HG03064 (cell line): ENCODE measurements around the gene DDX10.
"Not testable (repeated sequence)": the region's sequence is repeated elsewhere in the genome, so short reads cannot be mapped to it uniquely, and the experiment has no call there.

Experiments
- ATAC-seq: cut with Tn5 transposase; IDR thresholded peaks from one replicate; pipeline ENCODE4 v1.9.1; 2021; ENCODE audit warnings: low read depth; ENCODE audit not compliant: unreplicated experiment

Gene DDX10

DNA sequence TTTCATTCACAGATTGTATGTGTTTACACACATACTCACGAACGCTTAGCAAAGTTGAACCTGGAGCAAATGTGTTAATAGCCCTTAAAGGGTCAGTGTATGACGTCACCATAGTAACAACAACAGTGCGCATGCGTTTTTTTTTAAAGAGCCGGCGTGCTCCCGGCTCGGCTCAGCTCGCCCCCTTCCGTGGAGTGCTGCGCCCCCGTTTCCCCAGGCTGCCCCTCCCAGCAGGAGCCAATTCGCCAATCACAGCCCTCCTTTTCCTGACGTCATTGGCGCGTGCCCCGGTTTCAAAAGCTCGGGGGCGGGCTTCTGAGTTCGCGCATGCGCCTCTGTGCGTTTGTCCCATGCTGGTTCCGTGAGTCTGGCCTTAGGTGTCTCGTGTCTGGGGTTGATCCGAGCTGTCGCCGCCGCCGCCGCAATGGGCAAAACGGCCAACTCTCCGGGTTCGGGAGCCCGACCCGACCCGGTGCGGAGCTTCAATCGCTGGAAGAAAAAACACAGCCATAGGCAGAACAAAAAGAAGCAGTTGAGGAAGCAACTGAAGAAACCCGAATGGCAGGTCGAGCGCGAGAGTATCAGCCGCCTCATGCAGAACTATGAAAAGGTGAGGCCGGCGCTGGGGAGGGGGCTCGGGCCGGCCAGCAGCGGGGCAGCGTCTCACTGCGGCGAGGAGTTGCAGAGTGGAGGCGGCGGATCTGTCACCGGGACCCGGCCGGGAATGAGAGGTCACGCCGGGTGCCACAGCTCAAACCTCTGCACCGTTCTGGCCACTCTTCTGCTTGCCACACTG, at the start of gene DDX10:
DDX10 (plus strand) TSS at position 340 of the 796 bp plus-strand sequence; CDS start at position 425, 85 bp downstream.
- peak; percentile 75 for ATAC-seq

- no peak for ATAC-seq
Measured at GRCh38 chr11:108616549-108616948, 48.3 kb upstream of the DDX10 start.

DNA sequence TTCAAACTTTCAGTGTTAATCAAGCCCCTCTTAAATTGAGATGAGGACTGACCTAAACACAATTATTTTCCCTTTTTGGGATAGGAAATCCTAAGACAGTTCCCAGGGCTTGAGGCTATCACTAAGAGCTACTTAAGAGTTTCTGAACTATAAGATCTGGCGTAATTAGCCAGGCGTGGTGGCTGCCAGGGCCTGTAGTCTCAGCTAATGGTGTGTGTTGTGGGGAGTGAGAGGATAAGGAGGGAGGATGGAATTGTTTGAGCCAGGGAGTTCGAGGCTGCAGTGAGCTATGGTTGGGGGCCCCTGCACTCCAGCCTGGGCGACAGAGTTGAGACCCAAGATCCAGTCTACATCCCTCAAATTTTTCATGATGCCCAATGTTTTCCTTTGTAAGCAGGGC, 47.8 kb upstream of the DDX10 start:
- ATAC-seq, result no peak

DNA sequence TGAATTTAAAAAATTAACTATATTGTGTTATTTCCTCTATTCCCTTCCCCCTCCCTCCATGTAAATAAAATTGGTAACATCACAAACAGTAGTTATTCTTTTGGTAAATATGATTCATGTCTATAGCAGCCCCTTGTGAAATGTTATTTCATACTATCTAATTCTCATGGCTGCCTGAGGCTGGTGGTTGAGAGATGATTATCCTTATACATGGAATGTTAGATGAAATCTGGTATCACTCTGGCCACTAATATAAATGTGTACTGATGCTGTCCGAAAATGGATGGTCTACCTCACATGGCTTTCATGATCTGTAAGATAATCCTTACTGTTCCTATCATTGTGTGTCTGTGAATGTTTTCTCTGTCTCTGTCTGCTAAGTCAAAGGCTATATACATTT, 46.3 kb upstream of the DDX10 start:
- no peak for ATAC-seq

DNA sequence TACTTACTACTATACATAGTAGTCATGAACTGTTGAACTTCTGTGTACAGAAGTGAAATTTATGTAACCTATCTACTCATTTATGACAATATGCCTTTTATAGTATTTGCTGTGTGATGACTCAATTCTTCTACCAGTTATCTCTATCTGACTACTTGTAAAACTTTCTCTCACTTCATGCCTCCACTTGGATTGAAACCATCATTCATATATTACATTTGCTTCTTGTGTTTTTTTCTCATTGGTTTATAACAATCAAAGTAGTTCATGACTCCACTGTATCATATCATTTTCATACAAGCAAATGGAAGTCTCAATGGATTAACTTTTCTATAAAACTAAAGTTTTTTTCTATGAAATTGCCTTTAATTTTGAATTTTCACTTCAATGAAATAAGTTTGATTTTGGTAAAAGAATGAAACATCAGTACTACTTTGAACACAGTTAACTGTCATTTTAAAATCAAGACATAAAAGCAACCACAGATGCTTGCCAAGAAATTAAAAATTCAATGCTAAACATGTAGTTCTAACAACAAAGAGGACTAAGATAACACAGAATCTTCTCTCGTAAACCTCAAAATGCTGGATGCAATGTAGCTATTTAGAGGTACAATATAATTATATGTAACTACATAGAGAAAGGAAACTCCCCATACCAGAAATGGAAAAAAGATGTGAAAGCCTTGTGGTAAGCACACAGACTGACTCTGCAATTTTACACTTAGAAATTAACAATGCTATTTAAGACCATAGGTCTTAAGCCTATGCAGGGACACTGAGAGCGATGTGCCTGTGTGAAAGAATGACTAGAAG, 43.7 kb upstream of the DDX10 start:
- peak; percentile 86 for ATAC-seq

GRCh38 chr11:108622341-108622740, 42.5 kb upstream of the DDX10 start:
- no peak for ATAC-seq

- no peak for ATAC-seq
Measured at GRCh38 chr11:108624196-108624925, 40.5 kb upstream of the DDX10 start.

- no peak for ATAC-seq
Measured at GRCh38 chr11:108628326-108628725, 36.5 kb upstream of the DDX10 start.

- no peak for ATAC-seq
Measured at GRCh38 chr11:108628812-108629211, 36.1 kb upstream of the DDX10 start.

DNA sequence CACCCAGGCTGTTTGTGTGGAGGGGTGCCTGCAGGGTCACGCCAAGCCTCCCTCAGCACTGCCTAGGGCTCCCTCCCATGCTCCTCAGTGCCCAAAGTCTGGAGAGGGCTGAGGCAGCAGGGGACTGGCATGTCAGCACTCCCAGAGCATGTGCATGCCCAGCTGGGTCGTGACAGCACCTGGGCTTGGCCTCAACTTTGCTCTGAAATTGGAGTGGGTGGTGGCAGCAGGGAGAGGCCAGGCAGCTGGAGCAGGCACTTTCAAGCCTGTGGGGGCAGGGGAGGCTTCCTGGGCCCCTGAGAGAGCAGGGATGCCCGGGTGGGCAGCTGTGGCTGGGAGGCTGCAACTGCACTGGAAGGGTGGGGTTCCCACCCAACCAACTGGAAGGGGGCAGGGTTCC, 35.6 kb upstream of the DDX10 start:
- no peak for ATAC-seq

GRCh38 chr11:108632041-108632704, 32.7 kb upstream of the DDX10 start:
- ATAC-seq, result no peak

DNA sequence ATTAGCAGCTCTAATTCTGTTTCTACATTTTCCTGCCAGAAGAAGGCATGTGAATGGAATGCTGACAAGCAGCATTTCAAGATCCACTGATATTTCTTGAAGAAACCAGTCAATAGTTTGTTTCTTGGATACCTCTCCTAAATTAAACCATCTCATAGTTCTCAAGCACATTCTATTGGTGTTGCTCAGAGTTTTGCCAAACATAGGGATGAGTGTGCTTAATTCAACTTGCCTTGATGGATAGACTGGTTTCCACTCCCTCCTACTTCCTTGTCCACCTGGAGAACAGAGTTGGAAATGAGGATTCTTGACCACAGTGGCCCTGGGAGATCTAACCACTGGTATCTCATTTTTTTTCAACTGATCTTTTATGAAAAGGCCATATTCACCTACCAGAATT, 29.8 kb upstream of the DDX10 start:
- no peak for ATAC-seq

DNA sequence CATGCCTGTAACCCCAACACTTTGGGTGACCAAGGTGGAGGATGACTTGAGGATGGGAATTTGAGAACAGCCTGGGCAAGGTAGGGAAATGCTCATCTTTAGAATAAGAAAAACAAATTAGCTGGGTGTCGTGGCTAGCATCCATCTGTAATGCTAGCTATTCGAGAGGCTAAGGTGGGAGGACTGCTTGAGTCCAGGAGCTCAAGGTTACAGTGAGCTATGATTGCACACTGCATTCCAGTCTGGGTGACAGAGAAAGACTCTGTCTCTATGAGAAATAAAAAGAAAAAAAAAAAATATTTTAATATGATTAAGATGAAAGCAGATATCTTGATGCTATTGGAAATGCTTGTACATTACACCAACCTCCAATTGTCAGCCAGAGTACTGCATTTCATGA, 28.6 kb upstream of the DDX10 start:
- no peak for ATAC-seq

DNA sequence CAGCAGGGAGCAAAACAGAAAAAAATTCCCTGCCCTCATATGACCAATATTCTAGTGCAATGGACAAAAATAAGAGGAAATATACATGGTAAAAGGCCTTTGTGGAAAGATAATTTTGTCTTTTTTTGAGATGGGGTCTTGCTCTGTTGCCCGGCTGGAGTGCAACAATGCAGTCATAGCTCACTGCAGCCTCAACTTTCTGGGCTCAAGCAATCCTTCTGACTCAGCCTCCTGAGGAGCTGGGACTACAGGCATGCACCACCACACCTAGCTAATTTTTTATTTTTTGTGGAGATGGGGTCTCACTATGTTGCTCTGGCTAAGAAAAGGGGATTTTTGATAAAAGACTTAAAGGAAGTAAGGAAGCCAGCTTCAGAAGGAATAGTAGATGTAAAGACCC, 25.7 kb upstream of the DDX10 start:
- no peak for ATAC-seq

DNA sequence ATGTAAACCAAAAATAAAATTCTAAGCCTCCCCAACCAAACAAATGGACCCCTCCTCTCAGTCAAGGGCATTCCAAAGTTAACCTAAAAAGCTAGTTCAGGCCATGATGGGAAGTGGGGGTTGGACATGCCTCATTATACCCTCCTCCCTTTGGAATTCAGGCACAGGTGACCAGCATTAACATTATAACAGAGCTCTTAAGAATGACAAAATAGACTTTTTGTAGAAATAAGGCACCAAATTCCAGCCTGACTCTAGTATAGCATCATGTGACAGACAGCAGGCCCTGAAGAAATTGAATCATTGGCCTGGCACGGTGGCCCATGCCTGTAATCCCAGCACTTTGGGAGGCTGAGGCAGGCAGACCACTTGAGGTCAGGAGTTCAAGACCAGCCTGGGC, 23.1 kb upstream of the DDX10 start:
- ATAC-seq, result not testable (repeated sequence)

DNA sequence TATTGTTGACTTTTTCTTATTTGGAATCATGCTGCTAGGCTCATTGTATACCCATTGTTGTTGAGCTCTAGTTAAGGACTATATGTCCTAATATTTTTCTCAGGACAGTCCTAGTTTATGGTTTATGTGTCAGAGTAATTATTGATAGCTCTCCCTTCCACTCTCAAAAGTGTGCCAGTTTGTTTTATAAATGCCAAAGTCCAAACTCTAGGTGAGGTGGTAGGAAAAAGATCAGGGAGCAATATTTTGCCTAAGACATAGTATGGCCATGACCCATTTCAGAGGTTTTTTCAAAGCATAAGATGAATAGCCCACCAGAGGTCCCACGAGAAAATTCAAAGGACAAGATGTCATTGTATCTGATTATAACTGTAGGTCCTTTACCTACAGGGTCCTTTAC, 20.9 kb upstream of the DDX10 start:
- no peak for ATAC-seq

GRCh38 chr11:108645970-108646369, 18.9 kb upstream of the DDX10 start:
- no peak for ATAC-seq

DNA sequence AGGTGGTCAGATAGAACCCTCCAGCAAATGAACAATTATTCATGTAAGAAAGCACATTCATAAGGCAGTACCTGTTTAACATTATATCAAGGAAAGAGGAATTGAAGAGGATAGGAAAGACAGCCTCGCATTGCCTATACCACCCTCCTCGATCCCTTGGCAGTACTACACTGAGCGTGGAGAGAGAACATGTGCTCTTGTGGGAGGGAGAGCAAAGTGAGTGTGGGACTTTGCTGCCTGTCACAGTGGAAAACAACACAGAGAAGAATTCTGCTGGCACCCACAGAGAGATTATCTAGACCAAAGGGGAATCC, 17.5 kb upstream of the DDX10 start:
- ATAC-seq, result no peak

- ATAC-seq, result peak; percentile 85
Measured at GRCh38 chr11:108647701-108648527, 17.0 kb upstream of the DDX10 start.

GRCh38 chr11:108648528-108648885, 16.4 kb upstream of the DDX10 start:
- ATAC-seq, result no peak
